Measurements from ENCODE around the gene RANBP10.
A peak's percentile ranks its signal among the peaks of the same experiment; 100 is the strongest.
"Not testable (repeated sequence)": the region's sequence is repeated elsewhere in the genome, so short reads cannot be mapped to it uniquely, and the experiment has no call there.

Gene RANBP10

GRCh38 chr16:67760206-67760955 lies 46.0 kb downstream of the RANBP10 start:
- TF ChIP-seq POLR2A (IDR thresholded peaks at IDR 0.05; ENCODE audit: low read length), result peak; percentile 80
- no peak for TF ChIP-seq GATA1 (IDR thresholded peaks at IDR 0.05; ENCODE audit: low read depth, low read length)
- peak; percentile 65 to 81 for DNase-seq

GRCh38 chr16:67758966-67759365 lies 47.4 kb downstream of the RANBP10 start:
- TF ChIP-seq GATA1 (IDR thresholded peaks at IDR 0.05; ENCODE audit: low read depth, low read length) (no peak), POLR2A (IDR thresholded peaks at IDR 0.05; ENCODE audit: low read length) (no peak)
- DNase-seq, result no peak

- no peak for TF ChIP-seq GATA1 (IDR thresholded peaks at IDR 0.05; ENCODE audit: low read depth, low read length)
- no peak for TF ChIP-seq POLR2A (IDR thresholded peaks at IDR 0.05; ENCODE audit: low read length)
- DNase-seq, result no peak
Measured at GRCh38 chr16:67758006-67758405, 48.4 kb downstream of the RANBP10 start.

GRCh38 chr16:67752641-67753040 lies 53.7 kb downstream of the RANBP10 start:
- no peak for DNase-seq
- TF ChIP-seq POLR2A (IDR thresholded peaks at IDR 0.05; ENCODE audit: low read length), result no peak
- TF ChIP-seq GATA1 (IDR thresholded peaks at IDR 0.05; ENCODE audit: low read depth, low read length), result no peak

- not testable (repeated sequence) for DNase-seq
Measured at GRCh38 chr16:67751331-67751730, 55.0 kb downstream of the RANBP10 start.

- no peak for TF ChIP-seq POLR2A (IDR thresholded peaks at IDR 0.05; ENCODE audit: low read length)
- TF ChIP-seq GATA1 (IDR thresholded peaks at IDR 0.05; ENCODE audit: low read depth, low read length), result no peak
- DNase-seq, result no peak
Measured at GRCh38 chr16:67750466-67750865, 55.9 kb downstream of the RANBP10 start.

- TF ChIP-seq POLR2A (IDR thresholded peaks at IDR 0.05; ENCODE audit: low read length) (no peak), GATA1 (IDR thresholded peaks at IDR 0.05; ENCODE audit: low read depth, low read length) (no peak)
- no peak for DNase-seq
Measured at GRCh38 chr16:67749436-67750078, 56.8 kb downstream of the RANBP10 start.

GRCh38 chr16:67748834-67749233 lies 57.5 kb downstream of the RANBP10 start:
- TF ChIP-seq GATA1 (IDR thresholded peaks at IDR 0.05; ENCODE audit: low read depth, low read length), result no peak
- no peak for DNase-seq

- peak; percentile 40 for DNase-seq
- TF ChIP-seq POLR2A (IDR thresholded peaks at IDR 0.05; ENCODE audit: low read length) (no peak), GATA1 (IDR thresholded peaks at IDR 0.05; ENCODE audit: low read depth, low read length) (no peak)
Measured at GRCh38 chr16:67746846-67747245, 59.5 kb downstream of the RANBP10 start.

- TF ChIP-seq POLR2A (IDR thresholded peaks at IDR 0.05; ENCODE audit: low read length) (no peak), GATA1 (IDR thresholded peaks at IDR 0.05; ENCODE audit: low read depth, low read length) (no peak)
- no peak for DNase-seq
Measured at GRCh38 chr16:67741118-67741517, 65.2 kb downstream of the RANBP10 start.

- DNase-seq, result no peak
- TF ChIP-seq GATA1 (IDR thresholded peaks at IDR 0.05; ENCODE audit: low read depth, low read length) (no peak), POLR2A (IDR thresholded peaks at IDR 0.05; ENCODE audit: low read length) (no peak)
Measured at GRCh38 chr16:67740391-67740790, 66.0 kb downstream of the RANBP10 start.

GRCh38 chr16:67736858-67737257 lies 69.5 kb downstream of the RANBP10 start:
- TF ChIP-seq GATA1 (IDR thresholded peaks at IDR 0.05; ENCODE audit: low read depth, low read length), result no peak
- TF ChIP-seq POLR2A (IDR thresholded peaks at IDR 0.05; ENCODE audit: low read length), result no peak
- DNase-seq, result no peak

GRCh38 chr16:67734731-67735201 lies 71.6 kb downstream of the RANBP10 start:
- no peak for TF ChIP-seq POLR2A (IDR thresholded peaks at IDR 0.05; ENCODE audit: low read length)
- TF ChIP-seq GATA1 (IDR thresholded peaks at IDR 0.05; ENCODE audit: low read depth, low read length), result no peak

GRCh38 chr16:67733734-67734470 lies 72.5 kb downstream of the RANBP10 start:
- no peak for DNase-seq
- TF ChIP-seq POLR2A (IDR thresholded peaks at IDR 0.05; ENCODE audit: low read length) (no peak), GATA1 (IDR thresholded peaks at IDR 0.05; ENCODE audit: low read depth, low read length) (no peak)

More at GRCh38 chr16:67734731-67735201, 71.6 kb downstream of the RANBP10 start:
- no peak for DNase-seq
